Kidney glomerular epithelial cell (primary cell): ENCODE measurements around the gene OR2L13.
"Not testable (repeated sequence)": the region's sequence is repeated elsewhere in the genome, so short reads cannot be mapped to it uniquely, and the experiment has no call there.

Source experiments
- DNase-seq: peaks from one replicate; lab custom pipeline; 2025; lab: John Stamatoyannopoulos, UW

Gene OR2L13

GRCh38 chr1:248094884-248095283 lies at the start of gene OR2L13:
Gene OR2L13, plus strand, starts transcription at chr1:248095184. Its CDS starts 4,192 bp downstream, at chr1:248099376.
- no peak for DNase-seq

- no peak for DNase-seq
Observed at GRCh38 chr1:248045209-248045608, 49.8 kb upstream of the OR2L13 start.

GRCh38 chr1:248046536-248046935 lies 48.4 kb upstream of the OR2L13 start, which contains the start of gene OR2L3:
Gene OR2L3, plus strand, starts transcription at chr1:248046836. Its CDS starts 13,846 bp downstream, at chr1:248060682.
- no peak for DNase-seq

GRCh38 chr1:248047008-248047407 lies 48.0 kb upstream of the OR2L13 start:
- no peak for DNase-seq

- DNase-seq, result no peak
Observed at GRCh38 chr1:248054671-248055070, 40.3 kb upstream of the OR2L13 start.

GRCh38 chr1:248055261-248055660 lies 39.7 kb upstream of the OR2L13 start:
- no peak for DNase-seq

- no peak for DNase-seq
Observed at GRCh38 chr1:248065071-248065470, 29.9 kb upstream of the OR2L13 start.

GRCh38 chr1:248065604-248066003 lies 29.4 kb upstream of the OR2L13 start:
- no peak for DNase-seq

- not testable (repeated sequence) for DNase-seq
Observed at GRCh38 chr1:248083864-248084263, 11.1 kb upstream of the OR2L13 start.

- DNase-seq, result no peak
Observed at GRCh38 chr1:248098529-248098928, 3.5 kb downstream of the OR2L13 start.

GRCh38 chr1:248102847-248103246 lies 7.9 kb downstream of the OR2L13 start:
- no peak for DNase-seq

GRCh38 chr1:248111157-248111556 lies 16.2 kb downstream of the OR2L13 start:
- no peak for DNase-seq

GRCh38 chr1:248114890-248115289 lies 19.9 kb downstream of the OR2L13 start:
- DNase-seq, result no peak

- no peak for DNase-seq
Observed at GRCh38 chr1:248127653-248128052, 32.7 kb downstream of the OR2L13 start.

GRCh38 chr1:248136811-248137210 lies 41.8 kb downstream of the OR2L13 start:
- no peak for DNase-seq

GRCh38 chr1:248140846-248141245 lies 45.9 kb downstream of the OR2L13 start:
- DNase-seq, result no peak

- no peak for DNase-seq
Observed at GRCh38 chr1:248143311-248143710, 48.3 kb downstream of the OR2L13 start.

GRCh38 chr1:248144513-248145198 lies 49.7 kb downstream of the OR2L13 start, which contains the start of gene OR2M5:
Gene OR2M5, plus strand, starts transcription at chr1:248145148. Its CDS starts 0 bp downstream, at chr1:248145148.
- DNase-seq, result no peak
